A673 (cell line): ENCODE results near the gene GPR89B.
"Not testable (repeated sequence)": the region's sequence is repeated elsewhere in the genome, so short reads cannot be mapped to it uniquely, and the experiment has no call there.

ENCODE experiments used
- EZH2 ChIP-seq: fragments of 200-600 bp; sonication (generic); IDR thresholded peaks from 2 replicates; pipeline ENCODE4 v1.6.1; 2017; ENCODE audit warnings: borderline replicate concordance, low read depth, mild to moderate bottlenecking, mixed read lengths, antibody characterized with exemption, low read length; ENCODE audit not compliant: poor library complexity, severe bottlenecking
- TF ChIP-seq, protein P1 (sequence below): fragments of 300-800, 200-600 bp; sonication (generic); conservative IDR thresholded peaks from 2 replicates; pipeline ENCODE4 v1.5.1; 2017; ENCODE audit warnings: low read depth, mild to moderate bottlenecking, antibody characterized with exemption, low read length, moderate library complexity, mixed read lengths

DNA sequence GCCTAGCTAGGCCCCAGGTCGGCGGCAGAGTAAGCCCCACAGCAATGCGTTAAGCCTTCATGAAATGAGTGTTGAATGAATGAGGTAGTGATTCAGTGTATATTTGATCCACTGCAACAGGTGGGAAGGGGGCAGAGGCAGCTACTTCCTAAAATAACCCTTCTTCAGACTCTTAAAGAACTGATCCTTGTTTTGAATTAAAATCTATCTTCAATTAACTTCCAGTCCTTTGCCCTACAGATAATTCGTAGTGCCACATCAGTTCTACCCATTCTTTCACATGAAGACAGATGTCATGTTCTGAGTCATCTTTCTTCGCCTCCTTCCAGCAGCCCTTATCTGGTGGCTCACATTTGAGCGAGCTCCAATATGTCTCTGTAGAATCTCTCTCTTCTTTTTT is 1.0 kb upstream of the GPR89B start:
- TF ChIP-seq EZH2 = not testable (repeated sequence)
- TF ChIP-seq, protein P1, sequence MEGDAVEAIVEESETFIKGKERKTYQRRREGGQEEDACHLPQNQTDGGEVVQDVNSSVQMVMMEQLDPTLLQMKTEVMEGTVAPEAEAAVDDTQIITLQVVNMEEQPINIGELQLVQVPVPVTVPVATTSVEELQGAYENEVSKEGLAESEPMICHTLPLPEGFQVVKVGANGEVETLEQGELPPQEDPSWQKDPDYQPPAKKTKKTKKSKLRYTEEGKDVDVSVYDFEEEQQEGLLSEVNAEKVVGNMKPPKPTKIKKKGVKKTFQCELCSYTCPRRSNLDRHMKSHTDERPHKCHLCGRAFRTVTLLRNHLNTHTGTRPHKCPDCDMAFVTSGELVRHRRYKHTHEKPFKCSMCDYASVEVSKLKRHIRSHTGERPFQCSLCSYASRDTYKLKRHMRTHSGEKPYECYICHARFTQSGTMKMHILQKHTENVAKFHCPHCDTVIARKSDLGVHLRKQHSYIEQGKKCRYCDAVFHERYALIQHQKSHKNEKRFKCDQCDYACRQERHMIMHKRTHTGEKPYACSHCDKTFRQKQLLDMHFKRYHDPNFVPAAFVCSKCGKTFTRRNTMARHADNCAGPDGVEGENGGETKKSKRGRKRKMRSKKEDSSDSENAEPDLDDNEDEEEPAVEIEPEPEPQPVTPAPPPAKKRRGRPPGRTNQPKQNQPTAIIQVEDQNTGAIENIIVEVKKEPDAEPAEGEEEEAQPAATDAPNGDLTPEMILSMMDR = not testable (repeated sequence)
